ENCODE results near the gene ZBED5.

Gene ZBED5

GRCh38 chr11:10806206-10806605 is 51.6 kb downstream of the ZBED5 start:
- peak overlapping the region; percentile 71 to 98 (median 92) for H3K4me3 ChIP-seq
- H3K27ac ChIP-seq = peak overlapping the region in 4 of 21 experiments; percentile 10 to 99 (median 55)

- Histone ChIP-seq H3K27ac (peak overlapping the region in 4 of 21 experiments; percentile 10 to 95 (median 19)), H3K4me3 (peak overlapping the region in 5 of 7 experiments; percentile 4 to 98 (median 71))
These were observed 52.1 kb downstream of the ZBED5 start for GRCh38 chr11:10805741-10806140.

GRCh38 chr11:10803676-10804075 is 54.2 kb downstream of the ZBED5 start:
- Histone ChIP-seq H3K27ac (no peak overlapping the region), H3K4me3 (no peak overlapping the region)

Data from skin epidermis (tissue), 12 donors.